DND-41 (cell line): ENCODE results near the gene ULBP3.
"Not testable (repeated sequence)": the region's sequence is repeated elsewhere in the genome, so short reads cannot be mapped to it uniquely, and the experiment has no call there.

ENCODE experiments used
- ATAC-seq: fragments of 200-7000 bp; cut with Tn5 transposase; 3 replicates; pipeline ENCODE4 v1.9.1; 2021; ENCODE audit warnings: low read depth; ENCODE audit not compliant: insufficient read depth
- DNase-seq: peaks from one replicate; pipeline ENCODE4 v3.0.0-alpha.2; 2020
- H2AFZ ChIP-seq: 2 replicates; pipeline ENCODE4 v1.6.0; 2012; ENCODE audit warnings: low read depth, low read length
- H3K27ac ChIP-seq: 2 replicates; pipeline ENCODE4 v1.5.1; 2012; ENCODE audit warnings: low read length, inconsistent platforms
- H3K27me3 ChIP-seq: fragments of 200-600 bp; sonication (generic); 2 replicates; pipeline ENCODE4 v1.6.0; 2012; ENCODE audit warnings: low read length, mild to moderate bottlenecking, inconsistent platforms; ENCODE audit not compliant: insufficient read depth, poor library complexity
- H3K36me3 ChIP-seq: 2 replicates; pipeline ENCODE4 v1.5.1; 2012; ENCODE audit warnings: low read length, inconsistent platforms; ENCODE audit not compliant: insufficient read depth
- H3K4me1 ChIP-seq: 2 replicates; pipeline ENCODE4 v1.5.1; 2012; ENCODE audit warnings: mild to moderate bottlenecking, low read length; ENCODE audit not compliant: insufficient read depth
- H3K4me2 ChIP-seq: 2 replicates; pipeline ENCODE4 v1.6.0; 2012; ENCODE audit warnings: mild to moderate bottlenecking, moderate library complexity, low read length, inconsistent platforms; ENCODE audit not compliant: insufficient read depth
- H3K4me3 ChIP-seq, 2 experiments: fragments of 200-600 bp in 1 of 2; shearing (Covaris generic) in 1 of 2; 2 replicates each; pipeline ENCODE4 v1.5.1; 2012 to 2016; ENCODE audit warnings: inconsistent platforms in 2 of 2, low read length in 2 of 2, mild to moderate bottlenecking in 2 of 2, low read depth in 1 of 2, moderate library complexity in 1 of 2
- H3K79me2 ChIP-seq: 2 replicates; pipeline ENCODE4 v1.6.0; 2012; ENCODE audit warnings: low read length, inconsistent platforms; ENCODE audit not compliant: insufficient read depth
- H3K9ac ChIP-seq: 2 replicates; pipeline ENCODE4 v1.6.0; 2012; ENCODE audit warnings: low read depth, mild to moderate bottlenecking, inconsistent platforms, low read length, moderate library complexity
- H3K9me3 ChIP-seq: 2 replicates; pipeline ENCODE4 v1.5.1; 2012; ENCODE audit warnings: low read length, moderate library complexity, mild to moderate bottlenecking, inconsistent platforms; ENCODE audit not compliant: insufficient read depth, severe bottlenecking
- H4K20me1 ChIP-seq: 2 replicates; pipeline ENCODE4 v1.6.0; 2012; ENCODE audit warnings: low read length; ENCODE audit not compliant: insufficient read depth
- CTCF ChIP-seq: IDR thresholded peaks from 2 replicates; pipeline ENCODE4 v1.5.1; 2012; ENCODE audit warnings: borderline replicate concordance, low read length, moderate library complexity, mild to moderate bottlenecking; ENCODE audit not compliant: poor library complexity, severe bottlenecking; ENCODE audit errors: extremely low read depth
- EZH2 ChIP-seq: IDR thresholded peaks from 3 replicates; pipeline ENCODE4 v1.6.1; 2012; ENCODE audit warnings: borderline replicate concordance, low read depth, mild to moderate bottlenecking, moderate library complexity, low read length, inconsistent platforms; ENCODE audit not compliant: severe bottlenecking

The ULBP3 gene

GRCh38 chr6:150078788-150079187 is 9.9 kb upstream of the ULBP3 start:
- Histone ChIP-seq H4K20me1 (peaks cover 23% of the 10 kb centered on the region; the same call in 1 of the 2 replicates), H3K4me2 (no peak overlapping the region), H3K4me1 (peaks cover 8% of the 10 kb centered on the region; the same call in 1 of the 2 replicates), H3K4me3 (no peak overlapping the region), H3K27me3 (peaks cover 47% of the 10 kb centered on the region), H3K27ac (no peak overlapping the region), H3K9me3 (no peaks in the 10 kb centered on the region), H3K79me2 (no peaks in the 10 kb centered on the region), H2AFZ (no peak overlapping the region), H3K9ac (no peak overlapping the region), H3K36me3 (no peaks in the 10 kb centered on the region)
- DNase-seq, result no peak
- no peak for ATAC-seq
- no peak for TF ChIP-seq EZH2

- no peaks in the 10 kb centered on the region for H3K36me3 ChIP-seq
- no peak overlapping the region for H3K27ac ChIP-seq
- peaks cover 24% of the 10 kb centered on the region; the same call in 1 of the 2 replicates for H4K20me1 ChIP-seq
- no peak for TF ChIP-seq EZH2
- TF ChIP-seq CTCF, result no peak
- no peak overlapping the region for H3K4me3 ChIP-seq
- no peaks in the 10 kb centered on the region for H3K79me2 ChIP-seq
- peaks cover 38% of the 10 kb centered on the region for H3K27me3 ChIP-seq
- no peak for DNase-seq
- no peak overlapping the region for H3K4me2 ChIP-seq
- H2AFZ ChIP-seq, result no peak overlapping the region
- peaks cover 8% of the 10 kb centered on the region; the same call in 1 of the 2 replicates for H3K4me1 ChIP-seq
- no peak for ATAC-seq
- no peak overlapping the region for H3K9ac ChIP-seq
- no peaks in the 10 kb centered on the region for H3K9me3 ChIP-seq
These were observed 7.4 kb upstream of the ULBP3 start for GRCh38 chr6:150076196-150076893.

GRCh38 chr6:150075034-150075421 is 6.1 kb upstream of the ULBP3 start:
- Histone ChIP-seq H2AFZ (no peak overlapping the region), H3K9me3 (no peaks in the 10 kb centered on the region), H3K4me3 (no peak overlapping the region), H3K79me2 (no peaks in the 10 kb centered on the region), H3K4me2 (no peak overlapping the region), H3K27me3 (peaks cover 38% of the 10 kb centered on the region), H4K20me1 (peaks cover 27% of the 10 kb centered on the region; the same call in 1 of the 2 replicates), H3K9ac (no peak overlapping the region), H3K27ac (no peak overlapping the region), H3K4me1 (peaks cover 7% of the 10 kb centered on the region; the same call in 1 of the 2 replicates), H3K36me3 (no peaks in the 10 kb centered on the region)
- ATAC-seq (no peak), DNase-seq (no peak)
- no peak for TF ChIP-seq CTCF
- no peak for TF ChIP-seq EZH2

- not testable (repeated sequence) for DNase-seq, H3K4me1 ChIP-seq, H3K27ac ChIP-seq, H3K36me3 ChIP-seq, ATAC-seq, H3K79me2 ChIP-seq, H3K9me3 ChIP-seq, H2AFZ ChIP-seq, H3K4me2 ChIP-seq, H3K4me3 ChIP-seq, H3K9ac ChIP-seq
- Histone ChIP-seq H3K27me3 (peaks cover 38% of the 10 kb centered on the region), H4K20me1 (peaks cover 26% of the 10 kb centered on the region; the same call in 1 of the 2 replicates)
These were observed 5.6 kb upstream of the ULBP3 start for GRCh38 chr6:150074396-150075033.
